Suppressor macrophage treated with lipopolysaccharide for 1 hour (primary cell): ENCODE results near the gene PTCD2.

Experiments used
- DNase-seq, 3 donors: peaks; one replicate each; pipeline ENCODE4 v3.0.0-alpha.2; 2020 to 2022

The PTCD2 gene

DNA sequence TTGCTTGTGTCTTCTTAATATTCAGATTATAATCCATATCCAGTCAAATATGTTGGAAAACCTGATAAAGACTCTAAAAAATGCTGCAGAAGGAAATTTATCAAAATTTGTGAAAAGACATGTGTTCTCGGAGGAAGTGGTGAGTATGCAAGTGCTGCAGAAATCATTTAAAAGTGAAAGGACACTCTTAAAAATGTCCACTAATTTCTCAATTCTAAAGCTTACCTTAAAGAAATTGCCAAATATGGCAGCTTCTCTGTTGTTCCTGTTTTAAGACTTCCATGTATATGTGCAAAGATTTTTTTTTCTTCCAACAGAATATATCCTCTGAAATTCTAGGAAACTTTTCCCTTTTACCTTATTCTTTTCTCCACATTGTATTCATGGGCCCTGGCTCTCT is 32.4 kb downstream of the PTCD2 start:
- no peak for DNase-seq

- peak in 1 of 3 donors; percentile 27 for DNase-seq
Observed at GRCh38 chr5:72353046-72353445, 32.9 kb downstream of the PTCD2 start.

GRCh38 chr5:72355706-72356299 is 35.6 kb downstream of the PTCD2 start:
- DNase-seq: peak in 2 of 3 donors; percentile 48 to 50

GRCh38 chr5:72356361-72356760 is 36.2 kb downstream of the PTCD2 start:
- DNase-seq: no peak

- DNase-seq: no peak
Observed at GRCh38 chr5:72358925-72359324, 38.8 kb downstream of the PTCD2 start.

DNA sequence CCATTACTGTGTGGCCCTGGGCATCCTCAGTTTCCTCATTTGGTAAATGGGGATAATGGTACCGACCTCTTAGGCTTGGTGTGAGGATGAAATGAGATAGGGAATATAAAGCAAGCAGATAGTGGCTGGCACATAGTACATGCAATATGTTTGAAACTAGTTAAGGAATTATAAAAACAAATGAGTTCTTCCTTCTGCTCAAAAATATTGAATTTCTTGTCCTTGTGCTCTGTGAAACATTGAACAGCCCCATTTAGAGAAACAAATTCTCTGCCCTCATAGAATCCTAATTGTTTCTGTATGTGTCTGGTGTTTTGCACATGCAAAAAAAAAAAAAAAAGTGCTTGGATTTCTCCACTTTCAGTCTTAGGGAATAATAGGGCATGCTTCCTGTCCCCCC is 39.7 kb downstream of the PTCD2 start:
- DNase-seq: no peak

- no peak for DNase-seq
Observed at GRCh38 chr5:72363166-72363802, 43.1 kb downstream of the PTCD2 start.

- no peak for DNase-seq
Observed at GRCh38 chr5:72364171-72364570, 44.0 kb downstream of the PTCD2 start.

- DNase-seq: no peak
Observed at GRCh38 chr5:72364951-72365350, 44.8 kb downstream of the PTCD2 start.

- peak; percentile 84 to 88 (median 86) for DNase-seq
Observed at GRCh38 chr5:72366324-72366976, 46.3 kb downstream of the PTCD2 start.

DNA sequence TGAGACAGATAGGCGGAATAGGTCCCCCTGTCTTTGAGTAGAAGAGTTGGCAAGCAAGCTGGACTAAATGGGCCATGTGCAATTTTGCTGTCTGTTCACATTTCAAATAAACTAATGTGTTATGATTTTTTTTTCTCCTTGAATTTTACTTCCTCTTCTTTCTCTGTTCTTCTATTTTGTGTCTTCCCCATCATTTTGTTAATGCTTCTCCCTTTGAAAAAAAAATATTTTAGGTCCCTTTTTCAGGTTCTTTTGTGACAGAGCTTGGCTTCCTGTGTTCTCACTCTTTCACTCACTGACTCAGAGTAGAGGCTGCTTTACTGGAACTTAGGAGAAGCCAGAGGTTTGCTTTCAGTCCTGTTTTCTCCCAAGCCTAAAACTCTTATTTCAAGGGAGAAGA is 48.1 kb downstream of the PTCD2 start:
- peak in 1 of 3 donors; percentile 67 for DNase-seq

DNA sequence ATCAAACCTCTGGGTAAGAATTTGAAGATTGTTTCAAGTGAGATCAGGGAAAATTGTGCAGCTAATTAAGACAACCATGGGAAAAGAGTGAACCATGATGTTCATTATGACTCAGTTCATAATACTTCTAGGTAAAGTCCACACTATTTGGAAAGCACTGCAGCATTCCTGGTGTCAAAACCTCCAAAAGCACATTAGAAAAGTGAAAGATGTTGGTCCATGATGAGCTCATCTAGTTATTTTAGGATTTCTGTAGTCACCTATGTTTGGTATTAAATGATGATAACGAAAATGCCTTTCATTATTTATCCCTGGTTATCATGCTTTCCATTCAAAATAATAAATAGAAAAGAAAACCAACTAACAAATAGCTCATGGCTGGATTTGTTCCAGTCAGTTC is 49.1 kb downstream of the PTCD2 start:
- no peak for DNase-seq

- peak in 1 of 3 donors; percentile 26 for DNase-seq
Observed at GRCh38 chr5:72369711-72370110, 49.5 kb downstream of the PTCD2 start.

DNA sequence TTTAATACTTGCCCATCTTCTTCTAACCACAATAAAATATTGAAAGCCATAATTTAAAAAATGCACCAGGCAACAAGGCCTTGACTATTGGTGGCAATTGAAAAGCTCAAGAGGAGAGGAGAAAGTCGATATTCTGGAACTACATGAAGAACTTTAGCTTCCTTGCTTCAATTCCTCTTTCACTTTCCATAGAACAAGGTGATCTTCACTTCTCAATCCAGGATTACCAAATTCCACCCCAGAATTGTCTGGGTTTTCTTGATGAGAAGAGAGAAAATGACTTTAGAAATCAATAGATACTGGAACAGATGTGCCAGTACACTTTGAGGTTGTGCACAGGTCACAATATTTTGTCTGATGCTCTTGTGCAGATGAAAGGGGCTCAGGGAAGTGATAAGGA is 52.2 kb downstream of the PTCD2 start:
- peak in 1 of 3 donors; percentile 47 for DNase-seq

- no peak for DNase-seq
Observed at GRCh38 chr5:72372923-72373322, 52.8 kb downstream of the PTCD2 start.

- no peak for DNase-seq
Observed at GRCh38 chr5:72374844-72375243, 54.7 kb downstream of the PTCD2 start.

DNA sequence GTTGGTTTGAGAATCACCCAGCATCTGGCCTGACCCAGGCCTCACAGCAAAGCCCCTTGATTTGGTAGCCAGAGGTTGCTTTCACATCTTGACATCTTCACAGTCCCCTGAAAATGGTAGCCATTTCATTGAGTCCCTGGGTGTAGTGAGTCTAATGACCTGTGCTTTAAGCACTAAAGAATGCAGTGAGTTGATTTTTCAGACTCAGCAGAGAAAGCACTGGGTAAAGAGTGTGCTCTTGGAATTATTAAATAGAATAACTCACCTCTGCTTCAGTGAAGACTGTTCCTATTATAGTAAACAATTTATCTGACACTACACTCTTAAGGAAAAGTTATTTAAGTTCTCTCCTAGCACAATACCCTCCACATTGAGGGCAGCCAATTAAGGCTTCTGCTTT is 56.2 kb downstream of the PTCD2 start:
- no peak for DNase-seq

- no peak for DNase-seq
Observed at GRCh38 chr5:72377910-72378638, 57.9 kb downstream of the PTCD2 start.

- peak; percentile 80 to 89 (median 87) for DNase-seq
Observed at GRCh38 chr5:72378639-72379289, 58.6 kb downstream of the PTCD2 start.

- DNase-seq: no peak
Observed at GRCh38 chr5:72379936-72380335, 59.8 kb downstream of the PTCD2 start.

DNA sequence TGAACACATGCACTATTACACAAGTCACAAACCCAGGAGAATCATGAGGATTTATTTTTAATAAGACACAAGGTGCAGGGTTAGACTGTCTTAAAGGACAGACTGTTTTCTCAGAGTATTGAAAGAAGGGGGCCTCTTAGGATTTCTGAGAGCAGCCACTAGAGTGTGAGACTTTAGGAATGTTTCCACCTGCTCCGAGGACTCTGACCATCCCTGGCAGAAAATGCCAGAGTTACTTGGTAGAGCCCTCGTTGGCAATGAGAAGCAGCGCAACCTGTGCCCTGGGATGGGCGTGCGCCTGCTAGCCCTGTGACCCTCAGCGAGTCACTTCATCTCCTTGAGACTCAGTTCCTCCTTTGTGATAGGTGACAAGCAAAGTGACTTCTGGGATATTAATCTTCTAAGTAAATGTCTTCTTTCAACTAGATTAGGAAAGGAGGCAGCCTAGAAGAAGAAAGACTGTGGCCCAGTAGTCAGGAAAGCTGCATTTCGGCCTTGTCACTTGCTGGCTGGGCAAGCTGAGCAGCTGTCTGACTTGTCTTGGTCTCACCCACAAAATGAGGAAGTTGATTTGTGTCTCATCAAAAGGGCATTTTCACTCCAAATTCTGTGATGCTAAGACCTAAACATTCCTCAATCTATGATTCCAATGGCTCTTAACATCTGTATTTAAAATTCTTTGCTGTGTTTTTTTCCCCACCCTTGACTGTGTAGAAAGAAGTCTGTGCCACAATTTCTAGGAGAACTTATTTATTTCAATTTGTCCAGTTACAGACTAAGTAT is 60.5 kb downstream of the PTCD2 start:
- peak; percentile 68 to 83 (median 82) for DNase-seq

- no peak for DNase-seq
Observed at GRCh38 chr5:72383280-72383679, 63.1 kb downstream of the PTCD2 start.
